Sigmoid colon (tissue), 7 donors: ENCODE results near the gene STX1B. TPM values are rescaled to one million over a fixed set of nuclear protein-coding genes. Genes with fewer than 3 reads are reported as not detected.

Experiments
- DNase-seq: peaks from one replicate; pipeline ENCODE4 v3.0.0-alpha.2; 2019
- H3K27ac ChIP-seq, 4 donors: fragments of 200-600 bp; sonication (generic); one replicate each; pipeline ENCODE4 v1.5.1; 2016 to 2019; ENCODE audit warnings: mild to moderate bottlenecking in 1 of 4
- H3K27me3 ChIP-seq, 3 donors: fragments of 200-600 bp; sonication (generic); one replicate each; pipeline ENCODE4 v1.5.1; 2019; ENCODE audit warnings: mild to moderate bottlenecking in 1 of 3
- H3K36me3 ChIP-seq, 4 donors: fragments of 200-600 bp; sonication (generic); one replicate each; pipeline ENCODE4 v1.5.1; 2016 to 2019
- H3K4me1 ChIP-seq, 4 donors: fragments of 200-600 bp; sonication (generic); one replicate each; pipeline ENCODE4 v1.5.1; 2017 to 2019
- H3K4me3 ChIP-seq, 4 donors: fragments of 200-600 bp; sonication (generic); one replicate each; pipeline ENCODE4 v1.5.1; 2017 to 2019; ENCODE audit warnings: mild to moderate bottlenecking in 2 of 4, moderate library complexity in 1 of 4
- H3K9me3 ChIP-seq, 4 donors: fragments of 200-600 bp in 3 of 4; sonication (generic) in 3 of 4; one replicate each; pipeline versions ENCODE4 v1.5.1 to v1.6.1; 2013 to 2019
- EP300 ChIP-seq, 4 donors: sonication (generic); formaldehyde crosslinking; IDR thresholded peaks; one replicate each; pipeline ENCODE4 v1.6.1; 2017; ENCODE audit warnings: antibody characterized with exemption in 4 of 4
- POLR2A ChIP-seq, 2 donors: fragments of 450-650 bp; IDR thresholded peaks; one replicate each; pipeline ENCODE4 v1.6.1; 2016; ENCODE audit warnings: antibody characterized with exemption in 2 of 2, mild to moderate bottlenecking in 2 of 2, moderate library complexity in 2 of 2
- POLR2AphosphoS5 ChIP-seq, 4 donors: sonication (generic); formaldehyde crosslinking; IDR thresholded peaks; one replicate each; pipeline ENCODE4 v1.6.1; 2017; ENCODE audit warnings: antibody characterized with exemption in 4 of 4
- WGBS, 2 donors: extraction: QIAGEN DNeasy Blood & Tissue Kit; methylation state at CpG; one replicate each; pipeline ENCODE4 v1.1.7; 2013; 5-methylcytosine and 5-hydroxymethylcytosine counted together
- intact Hi-C: fragments of 100-400 bp; cut with DNase I; formaldehyde crosslinking; loops from one replicate; pipeline ENCODE4 v1.15.1; 2023
- polyA plus RNA-seq, 3 donors: library from polyadenylated mRNA; stranded (reverse); fragments of 200-250 nt; gene quantifications; one replicate each; pipeline ENCODE4 v1.2.3, GENCODE V29; 2013
- total RNA-seq, 4 donors: library from RNA; depleted of rRNA; stranded (reverse); fragments of >200 nt; gene quantifications; one replicate each; pipeline ENCODE4 v1.1.0, GENCODE V29; 2016
- TF ChIP-seq, protein P1 (sequence below), 4 experiments: fragments of 450-650 bp in 3 of 4; fragments of 200-600 bp in 1 of 4; IDR thresholded peaks; one replicate each; pipeline ENCODE4 v1.5.1; 2016 to 2019; ENCODE audit warnings: antibody characterized with exemption in 4 of 4, mild to moderate bottlenecking in 3 of 4, moderate library complexity in 2 of 4
- donor health status: healthy with polysubstance abuse.
- donor health status: Bipolar disorder and iron deficiency.
- donor health status: healthy.

Gene STX1B
- total and polyA plus RNA-seq, 7 donors: 0.60 to 4.4 (median 1.1) TPM; not detected in 1

DNA sequence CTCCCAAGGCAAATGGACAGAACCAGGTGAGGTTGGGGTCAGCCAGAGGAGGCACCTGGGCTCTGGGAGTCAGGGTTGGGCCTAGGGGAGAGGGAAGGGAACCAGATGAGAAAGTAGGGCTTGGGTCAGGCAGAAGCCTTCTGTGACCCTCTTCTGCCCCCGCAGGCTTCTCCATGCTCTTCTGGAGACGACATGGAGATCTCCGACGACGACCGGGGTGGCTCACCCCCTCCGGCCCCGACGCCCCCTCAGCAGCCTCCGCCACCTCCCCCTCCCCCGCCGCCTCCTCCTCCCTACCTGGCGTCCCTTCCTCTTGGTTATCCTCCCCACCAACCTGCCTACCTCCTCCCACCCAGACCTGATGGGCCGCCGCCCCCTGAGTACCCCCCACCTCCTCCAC, 45.0 kb downstream of the STX1B start:
- WGBS, 2 donors: 95% methylated on average over 15 of the region's 15 CpGs
- no peak for DNase-seq
- no peaks in the 10 kb centered on the region for H3K4me1 ChIP-seq
- no peaks in the 10 kb centered on the region for H3K27me3 ChIP-seq
- intact Hi-C loops: no loop called here
- no peaks in the 10 kb centered on the region for H3K9me3 ChIP-seq
- peaks cover 68 to 100% (median 91%) of the 10 kb centered on the region in 4 donors for H3K36me3 ChIP-seq
- no peak overlapping the region for H3K27ac ChIP-seq
- H3K4me3 ChIP-seq: no peak overlapping the region
- no peak for TF ChIP-seq POLR2AphosphoS5 (IDR thresholded peaks at IDR 0.05)

DNA sequence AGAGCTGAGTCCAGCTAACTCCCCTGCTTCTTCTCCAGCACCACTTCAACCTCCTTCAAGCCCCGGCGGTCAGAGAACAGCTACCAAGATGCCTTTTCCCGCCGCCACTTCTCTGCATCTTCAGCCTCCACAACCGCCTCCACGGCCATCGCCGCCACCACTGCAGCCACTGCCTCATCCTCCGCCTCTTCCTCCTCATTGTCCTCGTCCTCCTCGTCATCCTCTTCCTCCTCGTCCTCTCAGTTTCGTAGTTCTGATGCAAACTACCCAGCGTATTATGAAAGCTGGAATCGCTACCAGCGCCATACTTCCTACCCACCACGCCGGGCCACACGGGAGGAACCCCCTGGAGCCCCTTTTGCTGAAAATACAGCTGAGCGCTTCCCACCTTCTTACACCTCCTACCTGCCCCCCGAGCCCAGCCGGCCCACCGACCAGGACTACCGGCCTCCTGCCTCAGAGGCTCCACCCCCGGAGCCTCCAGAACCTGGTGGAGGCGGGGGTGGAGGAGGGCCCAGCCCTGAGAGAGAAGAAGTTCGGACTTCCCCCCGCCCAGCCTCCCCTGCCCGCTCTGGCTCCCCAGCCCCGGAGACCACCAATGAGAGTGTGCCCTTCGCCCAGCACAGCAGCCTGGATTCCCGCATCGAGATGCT, 45.7 kb downstream of the STX1B start:
- Histone ChIP-seq H3K27ac (no peak overlapping the region), H3K36me3 (peaks cover 75 to 100% (median 92%) of the 10 kb centered on the region in 4 donors), H3K27me3 (no peaks in the 10 kb centered on the region), H3K4me3 (no peak overlapping the region), H3K4me1 (no peaks in the 10 kb centered on the region), H3K9me3 (no peaks in the 10 kb centered on the region)
- WGBS, 2 donors: 93% methylated on average over 33 of the region's 33 CpGs
- DNase-seq: no peak
- TF ChIP-seq, protein P1, sequence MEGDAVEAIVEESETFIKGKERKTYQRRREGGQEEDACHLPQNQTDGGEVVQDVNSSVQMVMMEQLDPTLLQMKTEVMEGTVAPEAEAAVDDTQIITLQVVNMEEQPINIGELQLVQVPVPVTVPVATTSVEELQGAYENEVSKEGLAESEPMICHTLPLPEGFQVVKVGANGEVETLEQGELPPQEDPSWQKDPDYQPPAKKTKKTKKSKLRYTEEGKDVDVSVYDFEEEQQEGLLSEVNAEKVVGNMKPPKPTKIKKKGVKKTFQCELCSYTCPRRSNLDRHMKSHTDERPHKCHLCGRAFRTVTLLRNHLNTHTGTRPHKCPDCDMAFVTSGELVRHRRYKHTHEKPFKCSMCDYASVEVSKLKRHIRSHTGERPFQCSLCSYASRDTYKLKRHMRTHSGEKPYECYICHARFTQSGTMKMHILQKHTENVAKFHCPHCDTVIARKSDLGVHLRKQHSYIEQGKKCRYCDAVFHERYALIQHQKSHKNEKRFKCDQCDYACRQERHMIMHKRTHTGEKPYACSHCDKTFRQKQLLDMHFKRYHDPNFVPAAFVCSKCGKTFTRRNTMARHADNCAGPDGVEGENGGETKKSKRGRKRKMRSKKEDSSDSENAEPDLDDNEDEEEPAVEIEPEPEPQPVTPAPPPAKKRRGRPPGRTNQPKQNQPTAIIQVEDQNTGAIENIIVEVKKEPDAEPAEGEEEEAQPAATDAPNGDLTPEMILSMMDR (IDR thresholded peaks at IDR 0.05): no peak
- TF ChIP-seq POLR2AphosphoS5 (IDR thresholded peaks at IDR 0.05): no peak
- TF ChIP-seq POLR2A (IDR thresholded peaks at IDR 0.05): no peak
- no peak for TF ChIP-seq EP300 (IDR thresholded peaks at IDR 0.05)
- intact Hi-C loops: no loop called here

DNA sequence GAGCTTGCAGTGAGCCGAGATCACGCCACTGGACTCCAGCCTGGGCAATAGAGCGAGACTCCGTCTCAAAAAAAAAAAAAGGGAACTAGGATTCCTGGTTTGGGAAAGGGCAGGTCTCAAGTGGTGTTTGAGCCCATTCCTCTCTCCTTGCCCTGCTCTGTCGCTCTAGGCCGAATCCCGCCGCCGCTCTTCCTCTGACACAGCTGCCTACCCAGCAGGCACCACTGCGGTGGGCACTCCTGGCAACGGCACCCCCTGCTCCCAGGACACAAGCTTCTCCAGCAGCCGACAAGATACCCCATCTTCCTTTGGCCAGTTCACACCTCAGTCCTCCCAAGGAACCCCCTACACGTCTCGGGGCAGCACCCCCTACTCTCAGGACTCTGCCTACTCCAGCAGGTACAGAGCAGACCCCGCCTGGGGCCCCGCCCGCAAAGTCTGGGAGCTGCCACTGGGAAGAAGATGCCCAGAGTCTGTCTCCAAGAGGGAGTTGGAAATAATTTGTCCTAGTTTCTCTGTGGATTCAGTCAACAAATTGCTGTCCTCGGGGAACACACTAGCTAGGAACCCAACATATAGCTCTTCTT, 46.4 kb downstream of the STX1B start:
- H3K9me3 ChIP-seq: no peaks in the 10 kb centered on the region
- no peak overlapping the region for H3K27ac ChIP-seq
- H3K4me1 ChIP-seq: peaks cover 0 to 6% (median 3%) of the 10 kb centered on the region in 4 donors
- TF ChIP-seq, protein P1 (IDR thresholded peaks at IDR 0.05): no peak
- no peak for TF ChIP-seq POLR2A (IDR thresholded peaks at IDR 0.05)
- no peak for TF ChIP-seq POLR2AphosphoS5 (IDR thresholded peaks at IDR 0.05)
- TF ChIP-seq EP300 (IDR thresholded peaks at IDR 0.05): no peak
- H3K4me3 ChIP-seq: no peak overlapping the region
- intact Hi-C loops: no loop called here
- peaks cover 70 to 100% (median 85%) of the 10 kb centered on the region in 4 donors for H3K36me3 ChIP-seq
- WGBS, 2 donors: 94% methylated on average over 18 of the region's 18 CpGs
- no peak for DNase-seq
- no peaks in the 10 kb centered on the region for H3K27me3 ChIP-seq

DNA sequence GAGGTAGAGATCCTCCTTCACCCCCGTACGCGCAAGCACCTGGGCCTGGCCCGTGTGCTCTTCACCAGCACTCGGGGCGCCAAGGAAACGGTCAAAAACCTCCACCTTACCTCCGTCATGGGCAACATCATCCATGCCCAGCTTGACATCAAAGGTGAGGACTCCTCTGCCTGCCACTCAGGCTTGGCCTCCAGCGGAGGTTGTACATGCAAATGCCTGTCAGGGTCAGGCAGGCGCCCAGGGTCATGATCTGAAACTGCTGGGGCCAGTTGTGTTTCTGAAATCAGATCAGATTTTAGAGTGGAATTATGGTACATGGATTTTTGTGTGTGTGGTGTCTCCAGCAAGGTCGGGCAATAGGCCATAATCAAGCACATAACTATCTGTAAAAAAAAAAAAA, 49.1 kb downstream of the STX1B start:
- Histone ChIP-seq H3K36me3 (peaks cover 54 to 76% (median 65%) of the 10 kb centered on the region in 4 donors), H3K9me3 (no peaks in the 10 kb centered on the region), H3K27me3 (no peaks in the 10 kb centered on the region), H3K27ac (no peak overlapping the region), H3K4me1 (peaks cover 0 to 20% (median 16%) of the 10 kb centered on the region in 4 donors), H3K4me3 (no peak overlapping the region)
- no peak for TF ChIP-seq POLR2AphosphoS5 (IDR thresholded peaks at IDR 0.05)
- TF ChIP-seq POLR2A (IDR thresholded peaks at IDR 0.05): no peak
- no peak for TF ChIP-seq EP300 (IDR thresholded peaks at IDR 0.05)
- TF ChIP-seq, protein P1 (IDR thresholded peaks at IDR 0.05): no peak
- DNase-seq: no peak
- 94% methylated on average over 11 of the region's 11 CpGs for WGBS, 2 donors
- intact Hi-C loops: no loop called here

DNA sequence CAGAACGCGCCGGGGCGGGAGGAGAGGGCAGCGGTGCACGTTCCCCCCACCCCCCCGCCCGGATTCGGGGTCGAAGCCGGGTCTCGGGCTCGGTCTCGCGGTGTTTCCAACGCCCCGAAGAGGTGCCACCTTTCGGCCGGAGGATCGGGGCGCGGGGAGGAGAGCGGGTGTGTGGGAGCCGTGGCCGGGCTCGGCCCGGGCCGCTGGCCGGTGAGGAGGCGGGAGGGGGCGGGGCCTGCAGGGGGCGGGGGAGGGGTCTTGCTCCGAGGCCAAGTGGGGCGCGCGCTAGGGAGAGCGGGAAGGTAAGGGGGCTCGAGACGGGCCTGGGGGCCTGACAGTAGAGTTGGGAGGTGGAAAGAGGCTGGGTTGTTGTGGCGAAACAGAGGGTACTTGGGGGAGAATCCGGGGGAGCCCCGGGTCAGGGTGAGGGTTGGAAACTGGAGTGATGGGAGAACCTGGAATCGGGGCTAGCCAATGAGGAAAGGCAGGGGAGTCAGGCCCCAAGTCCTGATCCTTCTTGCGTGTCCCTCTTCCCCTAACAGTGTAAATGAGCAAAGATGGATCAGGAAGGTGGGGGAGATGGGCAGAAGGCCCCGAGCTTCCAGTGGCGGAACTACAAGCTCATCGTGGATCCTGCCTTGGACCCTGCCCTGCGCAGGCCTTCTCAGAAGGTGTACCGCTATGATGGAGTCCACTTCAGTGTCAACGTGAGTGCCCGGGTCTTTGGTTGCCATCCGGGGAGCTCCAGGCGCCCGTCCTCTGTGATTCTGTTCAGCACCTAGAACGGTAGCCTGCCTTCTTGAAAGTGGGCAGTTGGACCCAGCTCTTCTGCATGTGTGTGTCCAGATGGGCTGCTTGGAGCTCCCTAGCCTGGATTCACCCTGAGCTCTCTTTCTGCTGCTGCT, 52.0 kb downstream of the STX1B start:
- Histone ChIP-seq H3K4me3 (peak overlapping the region; percentile 63 to 88 (median 82)), H3K27me3 (no peaks in the 10 kb centered on the region), H3K36me3 (peaks cover 29 to 47% (median 35%) of the 10 kb centered on the region in 4 donors), H3K9me3 (no peaks in the 10 kb centered on the region), H3K4me1 (peaks cover 0 to 31% (median 22%) of the 10 kb centered on the region in 4 donors), H3K27ac (peak overlapping the region; percentile 96 to 98 (median 97))
- TF ChIP-seq, protein P1 (IDR thresholded peaks at IDR 0.05): no peak
- no peak for TF ChIP-seq POLR2A (IDR thresholded peaks at IDR 0.05)
- TF ChIP-seq POLR2AphosphoS5 (IDR thresholded peaks at IDR 0.05): no peak
- no peak for TF ChIP-seq EP300 (IDR thresholded peaks at IDR 0.05)
- intact Hi-C loops: loop anchor here (10.0 kb wide), 1 partner anchor 496 kb away; the partner anchor contains the start of gene ARMC5
- DNase-seq: no peak
- WGBS, 2 donors: 12 to 14% methylated on average over 55 of the region's 55 CpGs
